AG04449 (cell line): Measurements from ENCODE around the gene GAP43.
A peak's percentile ranks its signal among the peaks of the same experiment; 100 is the strongest.

ENCODE experiments used
- CTCF ChIA-PET: fragments of 350-600 bp; formaldehyde crosslinking; extraction: SDS; loops from one replicate; lab custom pipeline; 2021; ENCODE audit warnings: antibody characterized with exemption; lab: Yijun Ruan, JAX
- POLR2A ChIA-PET: fragments of 400-600, 350-600 bp; formaldehyde crosslinking; extraction: SDS; loops from one replicate; lab custom pipeline; 2020; ENCODE audit warnings: antibody characterized with exemption, inconsistent platforms; lab: Yijun Ruan, JAX
- DNase-seq: peaks from one replicate; pipeline ENCODE4 v3.0.0-alpha.2; 2010; ENCODE audit warnings: low read depth, low spot score
- H3K4me3 ChIP-seq: 2 replicates; pipeline ENCODE4 v1.5.1; 2011; ENCODE audit warnings: low read depth, mild to moderate bottlenecking, control low read depth, low read length
- TF ChIP-seq, protein P1 (sequence below): IDR thresholded peaks from one replicate; pipeline ENCODE4 v1.5.1; 2011; ENCODE audit warnings: mild to moderate bottlenecking, moderate library complexity, low read length, control low read depth, inconsistent platforms; ENCODE audit not compliant: insufficient read depth; ENCODE audit errors: missing control alignments

The GAP43 gene

DNA sequence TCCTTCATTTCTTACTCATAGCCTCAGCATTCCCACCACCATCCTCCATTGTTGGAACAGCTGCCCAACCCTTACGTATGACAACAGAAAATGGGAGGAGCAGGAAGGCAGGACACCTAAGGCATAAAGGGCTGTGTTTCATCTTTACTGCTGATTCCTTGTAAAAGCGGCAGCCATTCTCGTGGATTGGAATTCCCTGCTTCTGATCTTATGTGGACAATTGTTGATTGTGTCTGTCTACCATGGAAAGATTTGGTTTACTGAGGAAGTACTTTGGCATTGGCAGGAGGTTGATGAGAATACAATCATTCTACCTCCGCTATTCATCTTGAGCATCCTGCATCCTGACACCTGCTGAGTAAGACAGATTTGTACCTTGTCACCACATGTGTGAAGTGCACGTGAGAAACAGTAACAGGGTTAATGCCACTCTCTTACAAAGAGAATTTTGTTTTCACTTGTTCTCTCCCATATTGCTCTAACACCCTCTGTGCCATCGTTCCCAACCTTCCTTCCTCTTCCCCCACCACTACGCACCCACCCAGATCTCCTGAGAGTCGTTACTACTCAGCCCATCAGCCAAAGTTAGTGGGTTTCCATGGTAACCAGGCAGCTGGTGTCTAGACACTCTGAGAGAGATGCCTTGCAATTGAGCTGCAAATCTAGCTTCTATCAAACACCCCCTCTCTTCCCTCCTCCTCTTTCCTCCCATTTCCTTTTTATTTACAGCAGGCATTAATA, 75.7 kb downstream of the GAP43 start:
- ChIA-PET POLR2A (no interaction called here), CTCF (interaction anchor here (0.6 to 2.1 kb wide), 4 partner anchors 82 to 481 kb away, joined by 3 to 11 read pairs (median 4); no protein-coding TSS in a partner anchor)
- no peak for DNase-seq

GRCh38 chr3:115699706-115700105, 76.4 kb downstream of the GAP43 start:
- peak; percentile 41 for DNase-seq
- POLR2A ChIA-PET, result no interaction called here
- H3K4me3 ChIP-seq, result no peak overlapping the region
- TF ChIP-seq, protein P1, sequence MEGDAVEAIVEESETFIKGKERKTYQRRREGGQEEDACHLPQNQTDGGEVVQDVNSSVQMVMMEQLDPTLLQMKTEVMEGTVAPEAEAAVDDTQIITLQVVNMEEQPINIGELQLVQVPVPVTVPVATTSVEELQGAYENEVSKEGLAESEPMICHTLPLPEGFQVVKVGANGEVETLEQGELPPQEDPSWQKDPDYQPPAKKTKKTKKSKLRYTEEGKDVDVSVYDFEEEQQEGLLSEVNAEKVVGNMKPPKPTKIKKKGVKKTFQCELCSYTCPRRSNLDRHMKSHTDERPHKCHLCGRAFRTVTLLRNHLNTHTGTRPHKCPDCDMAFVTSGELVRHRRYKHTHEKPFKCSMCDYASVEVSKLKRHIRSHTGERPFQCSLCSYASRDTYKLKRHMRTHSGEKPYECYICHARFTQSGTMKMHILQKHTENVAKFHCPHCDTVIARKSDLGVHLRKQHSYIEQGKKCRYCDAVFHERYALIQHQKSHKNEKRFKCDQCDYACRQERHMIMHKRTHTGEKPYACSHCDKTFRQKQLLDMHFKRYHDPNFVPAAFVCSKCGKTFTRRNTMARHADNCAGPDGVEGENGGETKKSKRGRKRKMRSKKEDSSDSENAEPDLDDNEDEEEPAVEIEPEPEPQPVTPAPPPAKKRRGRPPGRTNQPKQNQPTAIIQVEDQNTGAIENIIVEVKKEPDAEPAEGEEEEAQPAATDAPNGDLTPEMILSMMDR, result no peak
- CTCF ChIA-PET, result interaction anchor here (1.2 to 2.1 kb wide), 3 partner anchors 85 to 482 kb away, joined by 4 to 11 read pairs (median 5); no protein-coding TSS in a partner anchor

More for the DNA sequence above, 75.7 kb downstream of the GAP43 start:
- TF ChIP-seq, protein P1, result no peak
- H3K4me3 ChIP-seq, result no peak overlapping the region

DNA sequence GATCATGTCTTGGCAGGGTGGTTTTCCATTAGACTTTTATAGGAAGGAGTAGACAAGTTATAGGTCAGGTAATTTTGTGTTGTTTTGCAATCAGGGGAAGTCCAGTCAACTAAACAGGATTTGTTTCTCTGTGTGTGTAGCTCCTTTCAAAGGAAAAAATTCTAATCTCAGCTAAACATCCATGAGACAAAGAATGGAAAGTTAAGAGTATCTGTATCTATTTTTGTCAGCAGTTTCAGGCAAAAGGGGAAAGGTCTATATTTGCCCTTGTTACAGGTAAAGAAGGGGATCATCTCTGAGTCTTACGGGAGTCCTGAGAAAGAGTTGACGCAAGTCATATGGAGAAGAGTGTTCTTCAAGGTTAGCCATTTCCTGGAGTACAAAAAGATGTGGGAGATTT, 79.3 kb downstream of the GAP43 start:
- ChIA-PET POLR2A (no interaction called here), CTCF (interaction anchor here (0.8 to 3.7 kb wide), 5 partner anchors 8 to 485 kb away, joined by 3 to 20 read pairs (median 3); no protein-coding TSS in a partner anchor)
- H3K4me3 ChIP-seq, result no peak overlapping the region
- TF ChIP-seq, protein P1, result no peak
- DNase-seq, result no peak

DNA sequence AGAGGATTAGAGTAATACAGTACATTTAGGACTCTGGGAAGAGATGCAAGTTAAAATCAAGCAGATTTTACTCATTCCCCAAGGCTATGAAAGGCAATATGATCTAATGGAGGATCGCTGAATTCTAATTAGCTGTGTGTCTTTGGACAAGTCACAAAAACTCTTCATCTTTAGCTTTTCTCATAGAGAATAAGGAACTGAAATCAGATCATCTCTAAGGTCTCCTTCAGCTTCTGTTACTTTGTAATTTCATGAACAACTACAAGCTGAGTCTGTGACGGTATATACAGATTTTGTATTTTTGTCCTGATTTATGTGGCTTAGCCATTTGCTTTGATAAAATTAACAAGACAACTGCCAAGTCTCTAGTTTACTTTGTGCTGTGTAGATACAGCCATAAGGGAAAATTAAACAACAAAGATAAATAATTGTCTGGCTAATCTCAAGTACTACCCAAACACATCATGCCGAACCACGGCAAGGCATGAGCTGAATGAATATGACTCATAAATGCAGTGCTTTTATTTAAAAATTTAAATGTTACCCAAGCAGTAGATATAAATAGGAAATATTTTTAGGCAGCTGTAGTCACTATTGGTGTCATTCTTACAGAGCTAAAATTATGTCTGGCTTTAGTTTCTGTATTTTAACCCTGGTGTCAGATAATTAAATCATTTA, 81.5 kb downstream of the GAP43 start:
- ChIA-PET POLR2A (no interaction called here), CTCF (interaction anchor here (1.1 to 3.7 kb wide), 5 partner anchors 9 to 488 kb away, joined by 3 to 20 read pairs (median 6); no protein-coding TSS in a partner anchor)
- no peak overlapping the region for H3K4me3 ChIP-seq
- no peak for DNase-seq
- TF ChIP-seq, protein P1, result no peak

DNA sequence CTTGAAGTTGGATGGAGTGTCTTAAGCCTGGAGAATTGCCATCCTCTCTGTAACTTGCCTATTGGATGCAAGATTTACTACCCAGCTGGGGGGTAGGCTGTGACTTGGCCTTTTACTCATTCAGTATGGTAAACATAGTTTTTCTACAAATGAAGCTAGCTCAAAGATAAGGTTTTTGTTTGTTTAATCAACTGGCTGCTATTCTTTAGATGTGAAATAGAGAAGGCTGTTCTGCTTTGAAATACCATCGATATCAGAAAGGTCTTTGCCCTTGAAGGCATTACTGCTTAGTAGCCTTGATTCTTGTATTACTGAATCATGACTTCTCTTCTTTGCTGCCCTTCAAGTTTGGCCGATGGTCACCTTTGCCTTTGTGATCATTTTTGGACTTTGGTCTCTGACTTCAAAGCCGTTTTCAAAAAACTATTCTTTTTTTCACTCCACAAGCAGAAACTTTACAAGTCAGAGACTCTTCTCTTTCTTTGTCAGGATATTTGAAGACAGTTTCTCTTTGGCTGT, 83.1 kb downstream of the GAP43 start:
- ChIA-PET CTCF (interaction anchor here (0.9 to 2.2 kb wide), 2 partner anchors 13 to 488 kb away, joined by 4 to 15 read pairs; no protein-coding TSS in a partner anchor), POLR2A (no interaction called here)
- DNase-seq, result no peak
- H3K4me3 ChIP-seq, result no peak overlapping the region
- TF ChIP-seq, protein P1, result no peak
